Stimulated activated CD4-positive, alpha-beta T cell treated with anti-CD3 and anti-CD28 coated beads, TNF-alpha, amount 100 ng/mL, for 4 hours (primary cell): Measurements from ENCODE around the gene LPCAT1.
"Not testable (repeated sequence)": the region's sequence is repeated elsewhere in the genome, so short reads cannot be mapped to it uniquely, and the experiment has no call there.

ENCODE experiments used
- DNase-seq, 3 experiments: peaks; one replicate each; pipeline ENCODE4 v3.0.0-alpha.2; 2020; ENCODE audit warnings: low read depth in 3 of 3

LPCAT1 gene

GRCh38 chr5:1465117-1465516 is 58.6 kb downstream of the LPCAT1 start:
- no peak for DNase-seq

GRCh38 chr5:1464511-1464910 is 59.2 kb downstream of the LPCAT1 start:
- no peak for DNase-seq

- no peak for DNase-seq
These were observed 59.7 kb downstream of the LPCAT1 start for GRCh38 chr5:1464096-1464446.

GRCh38 chr5:1463326-1464095 is 60.2 kb downstream of the LPCAT1 start:
- no peak for DNase-seq

GRCh38 chr5:1462358-1462757 is 61.4 kb downstream of the LPCAT1 start:
- DNase-seq, result no peak

GRCh38 chr5:1461396-1461795 is 62.4 kb downstream of the LPCAT1 start:
- no peak for DNase-seq

- no peak for DNase-seq
These were observed 63.6 kb downstream of the LPCAT1 start for GRCh38 chr5:1460054-1460682.

GRCh38 chr5:1459435-1459834 is 64.3 kb downstream of the LPCAT1 start:
- DNase-seq, result not testable (repeated sequence)

GRCh38 chr5:1456110-1456881 is 67.5 kb downstream of the LPCAT1 start:
- DNase-seq, result not testable (repeated sequence)

- DNase-seq, result no peak
These were observed 70.1 kb downstream of the LPCAT1 start for GRCh38 chr5:1453613-1454012.

- DNase-seq, result no peak
These were observed 74.6 kb downstream of the LPCAT1 start for GRCh38 chr5:1449081-1449630.

GRCh38 chr5:1448511-1449011 is 75.2 kb downstream of the LPCAT1 start:
- no peak for DNase-seq

- DNase-seq, result no peak
These were observed 75.9 kb downstream of the LPCAT1 start for GRCh38 chr5:1447671-1448361.

- no peak for DNase-seq
These were observed 77.0 kb downstream of the LPCAT1 start for GRCh38 chr5:1446602-1447343.

- DNase-seq, result no peak
These were observed 77.8 kb downstream of the LPCAT1 start for GRCh38 chr5:1445689-1446601.

- DNase-seq, result peak in 2 of 3 experiments; percentile 12 to 13
These were observed 78.5 kb downstream of the LPCAT1 start, which contains the start of gene SLC6A3 for GRCh38 chr5:1445313-1445688. Gene SLC6A3 (minus strand): TSS chr5:1445440. CDS start chr5:1443197, 2,243 bp downstream.

GRCh38 chr5:1444361-1445189 is 79.2 kb downstream of the LPCAT1 start:
- DNase-seq, result no peak

GRCh38 chr5:1443991-1444360 is 79.8 kb downstream of the LPCAT1 start:
- no peak for DNase-seq

GRCh38 chr5:1443171-1443570 is 80.6 kb downstream of the LPCAT1 start:
- DNase-seq, result no peak
